GM21786 (cell line): ENCODE measurements around the gene ZACN.
"Not testable (repeated sequence)": the region's sequence is repeated elsewhere in the genome, so short reads cannot be mapped to it uniquely, and the experiment has no call there.

Experiments
- ATAC-seq: cut with Tn5 transposase; IDR thresholded peaks from one replicate; pipeline ENCODE4 v1.9.1; 2021; ENCODE audit not compliant: unreplicated experiment

Gene ZACN

DNA sequence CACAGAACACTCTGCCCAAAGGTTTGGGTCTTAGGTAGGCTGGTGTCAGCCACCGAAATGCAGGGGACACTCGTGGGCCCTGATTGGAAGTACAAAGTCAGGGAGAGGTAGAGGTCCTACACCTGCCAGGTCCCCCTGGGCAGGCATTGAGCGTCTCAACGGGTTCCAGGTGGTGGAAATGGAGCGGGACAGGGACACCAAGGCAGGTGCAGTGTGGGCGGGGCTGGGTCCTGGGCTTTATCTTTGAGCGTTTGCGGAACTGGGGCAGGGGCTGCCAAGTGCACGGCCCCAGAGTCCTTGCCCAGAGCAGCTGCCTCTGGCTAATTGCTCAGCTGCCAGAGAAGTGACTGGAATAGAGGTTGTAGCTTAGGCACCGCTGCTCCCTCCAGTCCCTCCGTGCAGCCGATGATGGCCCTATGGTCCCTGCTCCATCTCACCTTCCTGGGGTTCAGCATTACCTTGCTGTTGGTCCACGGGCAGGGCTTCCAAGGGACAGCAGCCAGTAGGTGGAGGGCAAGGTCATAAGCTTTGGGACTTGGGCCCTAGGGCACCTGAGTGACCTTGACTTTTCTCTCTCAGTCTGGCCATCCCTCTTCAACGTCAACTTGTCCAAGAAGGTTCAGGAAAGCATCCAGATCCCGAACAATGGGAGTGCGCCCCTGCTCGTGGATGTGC lies at the start of gene ZACN:
Gene ZACN, plus strand, starts transcription at position 323 of the 675 bp plus-strand sequence. Its CDS starts 83 bp downstream, at position 406.
- ATAC-seq = no peak

DNA sequence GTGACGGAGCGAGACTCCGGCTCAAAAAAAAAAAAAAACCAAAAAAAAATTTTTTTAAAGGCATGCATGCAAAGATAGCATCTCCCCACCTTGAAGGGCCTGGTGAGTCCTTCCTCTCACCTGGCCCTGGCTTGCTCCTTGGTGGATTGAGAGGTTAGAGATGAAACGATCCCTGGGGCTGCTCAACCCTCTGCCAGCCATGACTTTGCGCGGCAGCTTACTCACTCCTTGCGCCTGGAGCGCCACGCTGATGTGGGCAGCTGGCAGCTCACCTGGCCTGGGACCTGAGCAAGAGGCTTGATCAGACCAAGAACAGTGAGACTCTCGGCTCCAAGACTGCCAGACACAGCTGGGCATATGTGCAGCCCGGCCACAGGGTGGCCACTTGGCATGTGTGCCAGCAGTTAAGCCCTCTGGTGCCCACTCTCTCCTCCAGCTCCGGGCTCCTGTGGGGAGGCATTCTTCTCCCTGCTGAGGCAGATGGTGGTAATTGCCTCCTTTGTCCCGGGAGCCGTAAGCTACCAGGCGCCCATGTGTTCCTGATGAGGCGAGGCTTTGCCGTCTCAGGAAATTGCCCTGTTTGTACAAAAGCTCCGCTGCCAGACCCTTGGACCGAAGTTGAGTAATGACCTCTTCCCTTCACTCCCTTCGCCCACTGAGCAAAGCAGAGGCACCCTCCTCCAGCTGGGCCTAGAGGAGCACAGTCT lies 46.8 kb upstream of the ZACN start:
- ATAC-seq = no peak

DNA sequence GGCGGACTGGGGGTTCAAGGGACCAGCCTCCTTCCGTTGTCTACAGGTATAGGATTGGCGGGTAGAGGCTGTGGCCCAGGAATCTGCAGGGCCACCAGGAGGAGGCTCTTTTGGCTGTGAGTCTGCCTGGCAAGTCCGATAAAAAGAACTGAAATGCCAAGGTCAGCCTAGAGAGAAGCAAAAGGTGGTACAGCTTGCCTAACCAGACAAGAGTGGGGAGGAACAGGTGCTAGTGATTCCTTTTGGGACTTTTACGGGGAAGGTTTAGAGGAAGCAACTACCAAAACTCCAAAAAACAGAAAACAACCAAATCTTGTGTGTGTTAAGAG lies 46.2 kb upstream of the ZACN start:
- no peak for ATAC-seq

DNA sequence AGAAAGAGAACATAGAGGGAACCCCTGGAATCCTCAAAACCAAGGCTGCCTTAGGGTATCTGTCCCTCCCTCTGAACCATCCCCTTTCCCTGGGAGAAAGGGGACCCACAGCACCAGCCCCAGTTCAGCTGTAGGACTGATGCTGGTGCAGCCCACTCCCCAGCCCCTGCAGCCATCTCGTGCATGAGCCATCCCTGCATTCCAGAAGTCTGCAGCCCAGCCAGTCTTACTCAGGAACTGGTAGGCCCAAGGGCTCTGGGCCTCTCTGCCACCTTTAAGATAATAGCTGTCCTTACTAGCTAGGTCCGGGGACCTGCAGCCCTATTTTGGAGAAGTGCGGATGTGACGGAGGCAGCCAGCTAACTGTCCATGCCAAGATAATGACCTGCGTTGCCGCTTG lies 45.8 kb upstream of the ZACN start:
- no peak for ATAC-seq

DNA sequence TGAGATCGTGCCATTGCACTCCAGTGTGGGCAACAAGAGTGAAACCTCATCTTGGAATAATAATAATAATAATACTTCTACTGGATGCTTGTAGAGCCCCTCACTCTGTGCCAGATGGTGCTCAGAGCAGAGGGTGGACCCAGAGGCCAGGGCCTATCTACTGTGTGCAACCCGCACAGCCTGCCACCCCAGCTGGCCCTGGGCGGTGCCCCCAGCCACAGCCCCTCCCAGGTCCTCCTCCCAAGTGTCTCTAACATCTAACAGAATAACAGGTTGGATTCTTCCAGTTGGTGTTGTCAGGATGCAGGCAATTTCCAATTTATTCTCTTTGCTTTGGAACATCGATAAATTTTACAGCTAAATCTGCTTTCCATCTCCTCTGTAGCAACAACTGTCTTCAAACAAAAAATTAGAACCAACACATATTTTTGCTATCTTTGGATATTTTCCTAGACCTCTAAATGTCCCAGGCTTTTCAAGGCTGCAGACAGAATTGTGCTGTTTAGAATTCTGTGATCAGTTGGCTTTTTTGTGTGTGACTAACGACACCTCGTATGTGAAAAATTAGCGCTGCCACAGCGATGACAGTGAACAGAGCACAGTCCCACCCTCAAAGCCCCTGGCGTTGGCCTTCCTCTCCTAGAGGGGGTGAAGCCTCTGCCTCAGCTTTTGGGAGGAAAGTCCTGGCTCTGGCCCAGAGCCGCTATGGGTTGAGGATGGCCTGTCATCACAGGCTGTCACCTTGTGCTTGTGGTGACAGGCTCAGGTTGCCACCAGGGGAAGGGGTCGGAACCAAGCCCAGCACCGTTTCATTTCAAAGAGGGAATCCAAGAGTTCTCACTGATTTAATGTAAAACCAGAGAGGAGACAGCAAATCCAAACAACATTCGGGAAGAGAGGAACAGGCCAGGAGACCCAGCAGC lies 44.3 kb upstream of the ZACN start:
- no peak for ATAC-seq

DNA sequence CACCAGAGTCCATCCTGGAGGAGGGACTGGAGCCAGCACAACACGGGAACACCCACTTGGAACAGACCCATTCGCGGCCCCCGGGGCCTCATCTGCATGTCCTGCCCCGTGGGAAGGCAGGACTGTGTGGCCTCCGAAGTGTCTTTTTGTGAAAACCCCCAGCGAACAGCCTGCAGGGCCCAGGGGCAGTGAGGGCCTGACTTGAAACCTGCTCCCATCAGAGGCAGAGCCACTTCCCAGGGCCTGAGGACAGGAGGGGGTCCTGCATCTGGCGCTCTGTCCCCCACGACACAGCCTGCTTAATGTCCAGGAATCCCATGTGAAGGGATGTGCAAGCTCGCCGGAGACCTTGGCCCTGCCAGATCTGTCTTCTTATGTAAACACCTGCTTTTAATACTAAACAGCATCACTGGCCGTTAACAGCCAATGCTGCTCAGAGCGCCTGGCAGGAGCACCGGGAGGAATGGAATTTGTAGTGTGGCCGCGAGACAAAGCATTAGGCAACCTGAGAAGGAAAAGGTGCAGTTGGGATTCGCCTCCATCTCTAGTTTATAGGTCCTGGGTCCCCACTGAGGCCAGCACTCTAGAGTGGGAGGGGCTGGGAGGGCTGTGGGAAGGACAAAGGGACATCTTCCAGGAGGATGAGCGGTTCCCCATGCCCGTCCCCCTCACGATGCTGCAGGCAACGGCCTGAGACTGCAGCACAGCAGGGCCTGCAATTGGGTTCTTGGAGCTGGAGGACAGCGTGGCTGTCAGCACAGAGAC lies 42.3 kb upstream of the ZACN start:
- no peak for ATAC-seq

DNA sequence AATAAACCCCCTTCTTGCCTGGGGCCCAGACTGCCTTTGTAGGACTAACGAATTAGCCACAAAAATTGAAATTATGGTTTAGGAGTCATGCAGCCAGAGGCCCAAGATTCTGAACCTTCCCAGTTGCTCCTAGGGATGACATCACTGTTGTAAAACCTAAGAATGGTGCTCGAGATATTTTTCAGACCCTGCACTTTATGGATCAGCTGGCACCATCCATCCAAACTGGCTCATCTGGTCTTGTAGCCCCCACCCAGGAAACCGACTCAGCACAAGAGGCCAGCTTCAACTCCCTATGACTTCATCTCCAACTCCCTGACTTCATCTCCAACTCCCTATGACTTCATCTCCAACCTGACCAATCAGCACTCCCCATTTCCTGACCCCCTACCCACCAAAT lies 40.9 kb upstream of the ZACN start:
- no peak for ATAC-seq

DNA sequence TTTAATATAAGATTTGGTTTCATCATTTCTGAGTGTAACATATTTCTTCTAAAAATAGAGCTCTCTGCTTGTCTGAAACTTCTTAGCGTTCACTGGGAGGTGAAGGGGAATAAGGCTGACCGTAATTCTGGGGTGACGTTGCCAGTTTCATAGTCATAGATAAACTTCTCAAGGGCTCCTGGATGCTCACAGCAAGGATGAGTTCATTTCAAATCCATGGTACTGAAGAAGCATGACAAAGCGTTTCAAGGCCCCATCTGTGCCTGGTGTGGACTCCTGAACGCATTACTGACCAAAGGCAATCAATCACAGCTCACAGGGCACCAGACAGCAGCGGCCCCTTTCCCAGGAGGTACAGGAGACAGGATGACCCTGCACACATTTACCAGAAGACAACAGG lies 39.9 kb upstream of the ZACN start:
- ATAC-seq = no peak

DNA sequence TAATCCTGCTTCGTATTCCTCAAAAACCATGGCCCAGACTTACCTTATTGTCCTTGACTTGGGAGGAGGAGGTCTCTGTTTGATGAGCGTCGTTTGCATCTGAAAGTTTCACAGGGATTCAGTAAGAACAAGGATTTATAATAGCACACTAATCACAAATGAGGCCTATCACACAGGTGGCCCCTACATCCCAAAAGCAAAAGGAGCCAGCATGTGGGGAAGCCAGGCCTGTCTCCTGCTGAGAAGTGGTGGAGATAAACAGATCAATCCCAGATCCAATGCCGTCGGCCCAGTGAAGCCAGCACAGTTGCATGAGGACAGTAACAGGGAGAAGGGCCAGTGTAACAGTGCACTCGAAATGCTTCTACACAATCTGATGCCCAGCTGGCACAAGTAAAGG lies 38.6 kb upstream of the ZACN start:
- no peak for ATAC-seq

DNA sequence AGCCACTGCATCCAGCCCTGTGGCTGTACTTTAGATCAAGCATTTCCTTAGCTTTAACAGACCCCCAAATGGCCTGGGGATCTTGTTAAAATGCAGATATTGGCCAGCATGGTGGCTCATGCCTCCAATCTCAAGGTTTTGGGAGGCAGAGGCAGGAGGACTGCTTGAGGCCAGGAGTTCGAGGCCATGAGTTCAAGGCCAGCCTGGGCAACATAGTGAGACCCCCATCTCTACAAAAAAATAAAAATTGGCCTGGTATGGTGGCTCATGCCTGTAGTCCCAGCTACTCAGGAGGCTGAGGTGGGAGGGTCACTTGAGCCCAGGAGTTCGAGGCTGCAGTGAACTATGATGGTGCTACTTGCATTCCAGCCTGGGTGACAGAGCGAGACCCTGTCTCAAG lies 36.1 kb upstream of the ZACN start:
- ATAC-seq = not testable (repeated sequence)

DNA sequence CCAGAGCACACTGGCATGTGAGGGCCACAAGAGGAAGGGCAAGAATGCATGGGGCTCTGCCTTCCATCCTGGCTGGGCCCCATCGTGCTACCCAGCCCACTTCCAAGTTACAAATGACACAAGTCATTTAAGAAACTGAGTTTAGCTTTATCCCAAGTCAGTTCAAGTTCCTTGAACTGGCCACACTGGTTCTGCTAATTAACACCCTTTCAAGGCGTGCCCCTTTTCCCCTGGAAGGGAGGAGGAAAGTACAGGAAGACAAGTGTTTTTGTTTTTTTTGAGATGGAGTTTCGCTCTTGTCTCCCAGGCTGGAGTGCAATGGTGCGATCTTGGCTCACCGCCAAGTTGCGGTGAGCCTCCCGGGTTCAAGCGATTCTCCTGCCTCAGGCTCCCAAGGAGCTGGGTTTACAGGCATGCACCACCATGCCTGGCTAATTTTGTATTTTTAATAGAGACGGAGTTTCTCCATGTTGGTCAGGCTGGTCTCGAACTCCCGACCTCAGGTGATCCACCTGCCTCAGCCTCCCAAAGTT lies 34.4 kb upstream of the ZACN start:
- not testable (repeated sequence) for ATAC-seq

DNA sequence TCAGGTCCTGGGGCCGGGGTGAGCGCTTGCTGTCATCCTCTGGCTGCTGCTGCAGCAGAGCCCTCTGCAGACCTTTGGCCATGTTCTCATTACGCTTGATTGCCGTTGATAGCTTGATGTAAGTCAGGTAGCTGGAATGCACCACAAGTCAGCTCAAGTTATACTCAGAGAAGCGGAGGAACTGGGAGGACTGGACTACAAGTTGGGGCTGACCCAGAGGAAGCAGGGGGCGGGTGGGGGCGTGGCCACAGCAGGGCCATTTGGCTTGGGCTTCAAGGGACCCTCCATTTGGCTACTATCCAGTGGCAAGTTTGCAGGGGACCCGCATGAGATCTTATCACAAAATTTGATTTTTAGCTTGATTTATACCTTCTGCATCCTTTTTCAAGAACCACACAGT lies 32.9 kb upstream of the ZACN start:
- ATAC-seq = no peak

DNA sequence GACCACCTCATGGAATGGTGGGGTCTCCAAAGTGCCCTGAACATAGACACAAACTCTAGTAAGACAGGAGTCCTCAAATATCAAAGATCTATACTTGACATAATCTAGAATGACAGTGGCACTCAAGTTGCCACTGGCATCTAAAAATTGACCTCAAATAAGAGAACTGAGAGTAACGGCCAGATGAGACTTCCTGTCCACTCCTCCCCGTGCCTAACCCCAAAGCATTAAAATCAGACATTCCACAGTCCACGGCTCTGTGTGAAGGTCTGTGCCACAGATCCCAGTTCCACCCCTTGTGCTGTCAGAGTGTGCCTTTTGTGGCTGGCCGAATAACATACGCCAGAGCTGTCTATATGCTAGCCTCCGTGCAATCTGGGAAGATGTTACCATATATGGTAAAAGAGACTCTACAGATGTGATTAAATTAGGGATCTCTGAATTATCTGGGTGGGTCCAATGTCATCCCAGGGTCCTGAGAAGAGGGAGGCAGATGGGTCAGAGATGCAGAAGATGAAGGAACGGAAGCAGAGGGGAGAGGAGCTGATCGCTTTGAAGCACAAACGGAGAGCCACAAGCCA lies 30.9 kb upstream of the ZACN start:
- no peak for ATAC-seq

DNA sequence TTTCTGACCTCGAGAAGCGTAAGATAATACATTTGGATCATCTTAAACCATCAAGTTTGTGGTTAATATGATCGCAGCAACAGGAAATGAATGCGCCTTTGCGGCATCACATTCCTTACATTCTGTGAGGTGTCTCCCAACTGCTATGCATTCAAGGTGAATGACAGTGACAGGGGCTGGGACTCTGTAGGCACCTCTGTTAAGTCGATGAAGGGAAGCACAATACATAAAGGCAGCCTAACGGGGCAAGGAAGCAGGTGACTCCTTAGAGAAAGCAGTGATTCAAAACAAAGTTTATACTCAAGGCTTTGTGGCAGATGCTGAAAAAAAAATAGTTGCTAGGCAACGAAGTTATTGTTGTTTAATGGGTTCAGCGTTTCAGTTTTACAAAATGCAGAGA lies 30.3 kb upstream of the ZACN start:
- no peak for ATAC-seq

DNA sequence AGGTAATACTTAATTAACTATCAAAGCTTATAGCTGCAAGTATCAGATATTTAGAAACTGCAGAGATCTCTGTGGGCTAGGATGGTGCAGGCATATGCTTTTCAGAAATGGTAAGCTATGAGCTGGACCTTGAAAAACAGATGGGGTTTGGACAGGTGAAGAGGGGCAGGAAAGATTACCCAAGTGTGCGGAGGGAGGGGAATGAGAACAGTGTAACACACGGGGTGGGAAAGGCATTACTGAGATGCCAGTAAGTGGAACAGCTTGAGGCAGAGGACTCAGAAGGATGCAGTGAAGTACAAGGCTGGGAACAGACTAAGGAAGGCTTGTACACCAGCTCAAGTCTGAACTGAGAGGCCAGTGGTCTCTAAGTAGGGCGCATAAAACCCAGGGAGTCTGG lies 29.7 kb upstream of the ZACN start:
- ATAC-seq = no peak

DNA sequence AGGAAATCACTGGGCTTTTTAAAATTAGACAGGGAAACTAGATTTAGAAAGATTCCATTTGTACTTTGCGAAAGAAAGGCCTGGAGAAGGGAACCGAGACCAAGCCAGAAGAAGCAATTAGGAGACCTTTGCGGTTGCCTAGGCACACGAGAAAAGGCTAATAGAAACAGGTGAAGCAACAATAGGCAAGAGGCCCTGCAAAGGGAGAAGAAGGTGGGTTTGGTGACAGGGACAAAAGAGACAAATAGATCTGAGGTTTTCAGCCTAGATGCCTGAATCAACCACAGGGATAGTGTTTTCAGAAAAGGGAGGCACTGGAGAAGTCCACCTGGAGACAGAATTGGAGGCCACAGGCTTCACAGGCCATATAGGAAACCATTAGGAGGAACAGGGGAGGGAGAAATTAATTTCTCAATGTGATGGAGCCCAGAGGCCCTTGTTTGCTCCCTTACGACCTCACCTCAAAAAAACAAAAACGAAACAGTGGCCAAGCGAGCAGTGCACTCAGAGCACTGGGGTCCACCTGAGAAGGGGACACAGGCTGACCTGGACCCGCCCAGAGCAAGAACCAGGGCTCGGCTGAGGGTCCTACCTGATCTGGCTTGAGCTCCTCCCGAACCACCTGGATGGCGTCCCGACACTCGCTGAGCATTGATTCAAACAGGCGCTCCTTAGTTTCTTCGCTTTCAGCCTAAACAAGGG lies 29.0 kb upstream of the ZACN start:
- ATAC-seq = no peak

DNA sequence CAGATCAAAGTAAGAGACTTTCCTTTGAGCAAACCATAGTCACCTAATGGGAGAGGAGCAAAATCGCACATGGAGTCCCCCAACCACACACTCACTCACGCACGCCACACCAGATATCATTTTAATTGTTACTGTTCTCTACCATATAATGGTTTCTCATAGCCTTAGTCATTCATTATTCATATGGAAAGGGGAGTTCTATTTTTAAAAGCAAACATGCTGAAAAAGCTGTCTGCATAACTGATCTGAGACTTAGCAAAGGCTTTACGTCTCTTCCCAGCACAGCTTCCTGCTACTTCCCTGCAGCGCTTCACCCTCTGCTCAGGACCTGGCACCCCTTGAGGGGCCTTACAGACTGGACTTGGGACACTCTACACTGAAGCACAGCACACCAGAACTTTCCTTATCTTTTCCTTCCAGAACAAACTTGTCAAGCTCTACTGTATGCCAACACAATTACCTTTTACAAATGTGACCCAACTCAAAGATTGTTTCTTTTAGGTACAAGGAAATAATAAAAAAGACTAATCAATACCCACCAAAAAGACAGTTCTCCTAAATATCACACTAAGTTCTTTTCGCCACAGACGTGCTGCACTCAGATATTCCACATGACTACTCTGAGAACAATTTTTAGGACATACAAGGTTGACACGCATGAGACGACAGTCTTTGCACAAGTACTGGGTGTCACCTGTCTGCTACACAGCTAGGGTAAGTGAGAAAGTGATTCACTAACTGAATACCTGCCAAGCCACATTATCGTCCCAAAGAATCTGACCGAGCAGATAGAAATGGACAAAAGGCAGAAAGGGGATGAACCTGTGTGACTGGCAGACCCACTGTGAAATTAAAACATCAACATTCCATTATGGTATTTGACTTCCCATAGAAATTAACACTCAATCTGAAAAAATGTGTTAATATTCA lies 28.2 kb upstream of the ZACN start:
- ATAC-seq = no peak

DNA sequence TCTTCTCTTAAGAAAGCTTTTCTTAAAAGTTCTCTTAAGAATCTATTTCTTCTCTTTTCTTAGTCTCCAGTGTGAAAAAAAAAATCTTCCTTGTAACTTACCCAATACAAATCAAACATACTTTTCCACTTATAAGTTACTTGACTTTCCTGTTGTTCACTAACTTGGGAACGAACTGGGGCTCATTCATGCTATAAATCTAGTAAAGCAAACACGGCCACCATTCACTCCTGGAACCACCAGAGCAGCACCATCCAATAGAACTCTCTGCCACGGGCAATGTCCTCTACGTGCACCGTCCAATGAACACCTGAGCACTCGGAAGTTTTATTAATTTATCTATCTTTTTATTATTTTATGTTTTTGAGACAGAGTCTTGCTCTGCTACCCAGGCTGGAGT lies 27.4 kb upstream of the ZACN start:
- no peak for ATAC-seq
